GM18519 (cell line): Measurements from ENCODE around the gene MRM3.
"Not testable (repeated sequence)": the region's sequence is repeated elsewhere in the genome, so short reads cannot be mapped to it uniquely, and the experiment has no call there.

Source experiments
- ATAC-seq: cut with Tn5 transposase; IDR thresholded peaks from one replicate; pipeline ENCODE4 v1.9.1; 2021; ENCODE audit warnings: mild to moderate bottlenecking, moderate library complexity; ENCODE audit not compliant: unreplicated experiment, low FRiP score

Gene MRM3

DNA sequence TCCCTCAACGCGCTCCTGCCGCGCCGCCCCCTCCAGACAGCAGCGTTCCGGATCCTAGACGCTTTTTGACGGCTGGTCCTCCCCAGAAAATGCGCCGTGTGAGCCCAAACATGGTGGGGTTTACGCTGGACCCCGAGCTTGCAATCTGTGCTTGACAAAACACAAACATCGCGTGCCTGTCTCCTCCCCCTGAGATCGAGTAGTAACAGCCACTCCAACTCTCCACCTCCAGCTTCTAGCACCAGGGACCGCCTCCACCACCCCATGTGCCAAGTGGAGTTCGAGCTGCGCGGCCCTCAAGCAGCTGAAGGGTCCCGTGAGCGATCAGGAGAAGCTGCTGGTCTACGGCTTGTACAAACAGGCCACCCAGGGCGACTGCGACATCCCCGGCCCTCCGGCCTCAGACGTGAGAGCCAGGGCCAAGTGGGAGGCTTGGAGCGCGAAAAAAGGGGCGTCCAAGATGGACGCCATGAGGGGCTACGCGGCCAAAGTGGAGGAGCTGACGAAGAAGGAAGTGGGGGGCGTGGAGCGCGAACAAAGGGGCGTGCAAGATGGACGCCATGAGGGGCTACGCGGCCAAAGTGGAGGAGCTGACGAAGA is 29.4 kb upstream of the MRM3 start:
- no peak for ATAC-seq

GRCh38 chr17:753418-753817 is 28.7 kb upstream of the MRM3 start:
- ATAC-seq: no peak

DNA sequence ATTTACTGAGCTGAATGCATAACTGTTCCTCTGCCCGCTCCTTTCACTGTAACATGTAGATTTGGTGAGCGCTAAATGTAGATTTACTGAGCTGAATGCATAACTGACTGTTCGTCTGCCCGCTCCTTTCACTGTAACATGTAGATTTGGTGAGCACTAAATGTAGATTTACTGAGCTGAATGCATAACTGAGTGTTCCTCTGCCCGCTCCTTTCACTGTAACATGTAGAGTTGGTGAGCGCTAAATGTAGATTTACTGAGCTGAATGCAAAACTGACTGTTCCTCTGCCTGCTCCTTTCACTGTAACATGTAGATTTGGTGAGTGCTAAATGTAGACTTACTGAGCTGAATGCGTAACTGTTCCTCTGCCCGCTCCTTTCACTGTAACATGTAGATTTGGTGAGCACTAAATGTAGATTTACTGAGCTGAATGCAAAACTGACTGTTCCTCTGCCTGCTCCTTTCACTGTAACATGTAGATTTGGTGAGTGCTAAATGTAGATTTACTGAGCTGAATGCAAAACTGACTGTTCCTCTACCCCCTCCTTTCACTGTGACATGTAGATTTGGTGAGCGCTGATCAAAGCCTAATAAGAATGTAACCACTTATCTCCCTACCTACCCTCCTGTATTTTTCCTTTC is 26.7 kb upstream of the MRM3 start:
- not testable (repeated sequence) for ATAC-seq

DNA sequence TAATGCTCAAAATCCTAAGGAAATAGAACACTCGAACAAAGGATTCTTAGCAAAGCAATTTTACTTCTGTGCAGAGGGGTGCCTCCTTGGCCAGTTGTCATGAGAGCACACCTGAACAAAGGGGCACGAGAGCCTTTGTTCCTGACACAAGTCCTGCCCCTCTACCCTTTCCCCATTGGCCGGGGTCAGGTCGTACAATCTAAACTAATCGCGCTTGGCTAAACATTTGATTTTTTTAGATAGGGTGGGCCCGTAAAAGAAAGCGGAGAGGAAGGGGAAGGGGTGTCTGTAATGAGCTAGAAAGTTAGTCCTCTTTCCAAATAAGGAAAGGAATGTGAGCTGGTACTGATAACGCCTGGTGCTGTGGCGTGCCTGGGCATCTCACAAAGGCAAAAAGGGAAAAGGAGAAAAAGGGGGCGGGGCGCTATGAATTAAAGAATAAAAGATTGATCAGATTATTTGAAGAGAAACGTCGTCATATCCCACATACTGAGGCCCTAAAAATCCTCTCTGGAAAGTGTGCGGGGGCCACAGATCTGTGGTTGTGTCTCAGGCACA is 26.1 kb upstream of the MRM3 start:
- ATAC-seq: not testable (repeated sequence)

DNA sequence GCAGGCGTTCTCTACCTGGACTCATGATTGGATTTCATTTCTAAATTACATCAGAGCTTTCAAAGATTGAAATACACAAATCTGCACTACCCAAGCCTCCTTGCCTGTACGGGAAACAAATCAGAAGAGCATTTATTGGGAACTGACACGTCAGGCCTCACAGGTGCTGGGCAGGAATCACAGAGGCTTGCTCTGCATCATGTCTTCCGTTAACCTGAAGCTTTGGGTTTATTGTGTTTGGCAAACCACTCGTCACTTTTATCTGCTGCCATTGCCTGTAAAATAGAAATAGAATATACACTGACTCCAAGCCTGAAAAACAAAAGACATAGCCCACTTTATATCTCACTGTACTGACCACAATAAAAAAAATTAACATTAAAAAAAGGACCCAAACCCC is 22.2 kb upstream of the MRM3 start:
- ATAC-seq: no peak

DNA sequence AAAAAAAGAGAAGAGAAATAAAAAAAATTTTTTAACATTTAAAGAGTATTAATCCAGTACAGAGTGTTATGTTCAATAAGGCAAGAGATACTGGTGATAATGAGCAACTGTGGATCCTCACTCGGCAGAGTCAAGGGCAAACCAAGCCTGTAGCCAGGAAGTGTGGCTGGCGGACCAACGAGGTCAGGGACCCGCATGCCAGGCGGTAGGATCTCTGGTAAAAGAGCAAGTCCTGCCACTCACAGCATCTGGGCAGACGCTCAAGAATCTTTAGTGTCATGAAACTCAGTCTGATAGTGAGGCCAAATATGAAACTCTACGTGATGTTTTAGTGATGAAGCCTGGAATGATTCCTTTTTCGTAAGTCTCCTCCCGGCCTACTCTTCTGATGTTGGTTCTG is 21.8 kb upstream of the MRM3 start:
- no peak for ATAC-seq

GRCh38 chr17:767076-767475 is 15.1 kb upstream of the MRM3 start:
- ATAC-seq: no peak

- ATAC-seq: no peak
Measured at GRCh38 chr17:773016-773415, 9.1 kb upstream of the MRM3 start.

DNA sequence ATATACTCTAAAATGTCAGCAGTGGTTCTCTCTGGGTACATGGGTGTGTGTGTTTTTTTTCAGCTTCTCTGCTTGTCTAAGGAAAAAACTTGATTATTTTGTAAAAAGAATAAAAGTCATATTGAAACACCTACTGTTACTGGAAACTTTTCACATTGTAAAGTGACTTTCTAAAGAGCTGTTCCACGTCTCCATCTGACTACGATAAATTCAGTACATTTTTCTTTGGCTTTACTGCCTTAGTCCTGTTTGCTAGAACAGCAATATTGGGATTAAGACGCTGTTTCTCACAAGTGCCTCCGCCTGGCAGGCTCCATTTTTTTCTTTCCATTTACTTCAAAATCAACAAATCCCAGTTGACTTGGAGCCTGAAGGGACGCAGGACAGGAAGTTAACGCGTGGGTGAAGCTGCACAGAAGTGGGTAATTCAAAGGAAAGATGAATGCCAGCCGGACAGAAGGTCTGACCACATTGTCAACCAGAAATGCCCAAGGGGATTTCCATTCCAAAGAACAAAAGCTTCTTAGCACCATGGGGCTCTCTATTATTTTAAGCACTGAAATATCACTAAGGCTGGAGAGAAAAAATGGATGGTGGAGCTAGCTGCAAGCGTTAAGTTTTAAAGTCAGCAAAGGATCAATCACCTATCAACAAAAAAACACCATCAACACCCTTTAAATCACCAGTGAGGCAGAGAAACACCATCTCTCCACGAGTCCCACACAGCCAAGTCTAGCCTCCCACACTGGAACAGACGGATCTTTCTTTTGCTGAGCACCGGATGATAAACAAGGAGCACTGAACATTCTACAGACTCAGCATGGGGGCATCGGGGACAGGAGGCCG is 8.5 kb upstream of the MRM3 start:
- no peak for ATAC-seq

DNA sequence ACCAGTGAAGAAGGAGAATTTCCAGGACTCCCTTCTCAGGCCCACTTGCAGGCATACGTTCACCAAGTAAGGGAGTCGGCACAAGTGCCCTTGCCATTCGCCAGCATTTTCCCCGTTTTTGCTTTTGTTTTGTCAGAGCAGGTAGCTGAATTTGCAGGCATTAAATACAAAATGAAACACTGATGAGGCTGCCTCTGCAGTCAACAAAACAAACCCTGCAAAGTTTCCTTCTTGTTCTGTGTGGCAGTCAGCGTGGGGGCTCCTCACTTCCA is 7.9 kb upstream of the MRM3 start:
- ATAC-seq: no peak

DNA sequence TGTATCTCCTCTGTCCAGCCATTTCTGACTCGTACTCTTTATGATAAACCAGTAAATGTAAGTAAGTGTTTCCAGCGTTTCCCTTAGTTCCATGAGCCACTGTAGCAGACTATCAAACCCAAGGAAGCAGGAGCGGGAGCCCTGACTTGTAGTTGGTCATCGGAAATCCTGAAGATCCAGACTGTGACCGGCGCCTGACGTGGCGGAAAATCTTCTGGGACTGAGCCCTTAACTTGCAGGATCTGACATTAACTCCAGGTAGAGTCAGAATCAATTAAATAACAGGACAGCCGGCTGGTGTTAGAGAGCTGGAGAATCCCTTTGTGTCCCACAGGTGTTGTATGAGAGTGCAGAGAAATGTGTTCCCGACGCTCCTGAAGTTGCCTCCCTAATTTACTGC is 4.1 kb upstream of the MRM3 start:
- no peak for ATAC-seq

GRCh38 chr17:784143-784542 is 2.0 kb downstream of the MRM3 start:
- ATAC-seq: no peak

DNA sequence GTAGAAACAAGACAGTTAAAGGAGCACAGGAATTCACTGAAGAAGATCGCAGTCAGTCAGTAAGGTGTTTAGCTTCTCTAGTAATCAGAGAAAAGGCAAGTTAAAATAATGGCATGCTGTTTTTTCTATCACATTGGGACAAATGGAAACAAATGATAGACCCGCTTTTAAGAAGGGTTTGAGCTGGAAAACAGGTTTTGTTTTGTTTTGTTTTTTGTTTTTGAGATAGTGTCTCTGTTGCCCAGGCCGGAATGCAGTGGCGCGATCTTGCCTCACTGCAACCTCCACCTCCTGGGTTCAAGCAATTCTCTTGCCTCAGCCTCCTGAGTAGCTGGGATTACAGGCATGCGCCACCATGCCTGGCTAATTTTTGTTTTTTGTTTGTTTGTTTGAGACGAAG is 3.7 kb downstream of the MRM3 start:
- ATAC-seq: not testable (repeated sequence)

DNA sequence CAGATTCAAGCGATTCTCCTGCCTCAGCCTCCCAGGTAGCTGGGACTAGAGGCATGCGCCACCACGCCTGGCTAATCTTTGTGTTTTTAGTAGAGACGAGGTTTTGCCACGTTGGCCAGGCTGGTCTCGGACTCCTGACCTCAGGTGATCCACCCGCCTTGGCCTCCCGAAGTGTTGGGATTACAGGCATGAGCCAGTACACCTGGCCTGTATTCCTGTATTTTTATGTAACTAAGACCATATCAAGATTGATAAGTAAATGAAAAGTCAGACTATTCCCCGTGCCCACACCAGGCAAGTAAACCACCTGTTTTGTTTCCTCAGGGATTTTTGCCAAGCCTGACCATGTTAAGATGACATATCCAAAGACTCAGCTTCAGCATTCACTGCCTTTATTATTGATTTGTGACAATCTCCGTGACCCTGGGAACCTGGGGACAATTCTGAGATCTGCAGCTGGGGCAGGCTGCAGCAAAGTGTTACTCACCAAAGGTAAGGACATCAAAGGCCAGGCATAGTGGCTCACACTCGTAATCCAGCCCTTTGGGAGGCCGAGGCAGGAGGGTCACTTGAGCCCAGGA is 5.6 kb downstream of the MRM3 start:
- no peak for ATAC-seq

- no peak for ATAC-seq
Measured at GRCh38 chr17:788551-788950, 6.4 kb downstream of the MRM3 start.

GRCh38 chr17:789160-789840 is 7.1 kb downstream of the MRM3 start:
- no peak for ATAC-seq

DNA sequence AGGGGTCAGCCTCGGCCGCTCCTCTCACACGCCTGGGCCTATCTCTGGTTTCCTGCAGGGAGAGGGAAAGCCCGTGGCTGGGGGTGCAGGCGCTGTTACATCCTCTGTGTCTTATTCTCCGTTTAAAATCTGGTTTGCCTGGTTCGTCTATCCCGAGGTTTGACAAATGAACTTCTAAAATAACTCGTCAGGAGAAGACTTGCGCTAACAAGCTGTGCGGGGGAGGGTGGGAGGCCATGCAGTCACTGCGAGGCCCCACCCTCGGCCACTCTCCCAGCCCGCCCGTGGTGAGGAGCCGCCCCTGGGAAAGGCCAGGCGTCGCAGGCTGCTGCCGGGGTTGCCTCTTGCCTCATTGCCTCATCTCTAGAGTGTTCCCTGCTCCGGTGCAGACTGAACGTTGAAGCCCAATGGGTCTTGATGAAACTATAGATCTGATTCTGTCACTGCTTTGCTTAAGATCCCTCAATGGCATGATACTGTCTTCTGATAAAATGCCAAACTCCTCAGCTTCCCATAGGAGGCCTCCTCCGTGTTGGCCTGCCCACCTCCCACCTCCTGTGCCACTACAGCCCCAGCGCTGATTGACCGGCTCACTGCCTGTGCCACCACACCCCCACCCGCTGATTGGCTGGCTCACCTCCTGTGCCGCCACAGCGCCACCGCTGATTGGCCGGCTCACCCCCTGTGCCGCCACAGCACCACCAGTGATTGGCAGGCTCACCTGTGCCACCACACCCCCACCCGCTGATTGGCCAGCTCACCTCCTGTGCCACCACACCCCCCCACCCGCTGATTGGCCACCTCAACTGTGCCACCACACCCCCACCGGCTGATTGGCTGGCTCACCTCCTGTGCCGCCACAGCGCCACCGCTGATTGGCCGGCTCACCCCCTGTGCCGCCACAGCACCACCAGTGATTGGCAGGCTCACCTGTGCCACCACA is 8.0 kb downstream of the MRM3 start:
- ATAC-seq: not testable (repeated sequence)

- ATAC-seq: not testable (repeated sequence)
Measured at GRCh38 chr17:790874-791247, 8.7 kb downstream of the MRM3 start.

DNA sequence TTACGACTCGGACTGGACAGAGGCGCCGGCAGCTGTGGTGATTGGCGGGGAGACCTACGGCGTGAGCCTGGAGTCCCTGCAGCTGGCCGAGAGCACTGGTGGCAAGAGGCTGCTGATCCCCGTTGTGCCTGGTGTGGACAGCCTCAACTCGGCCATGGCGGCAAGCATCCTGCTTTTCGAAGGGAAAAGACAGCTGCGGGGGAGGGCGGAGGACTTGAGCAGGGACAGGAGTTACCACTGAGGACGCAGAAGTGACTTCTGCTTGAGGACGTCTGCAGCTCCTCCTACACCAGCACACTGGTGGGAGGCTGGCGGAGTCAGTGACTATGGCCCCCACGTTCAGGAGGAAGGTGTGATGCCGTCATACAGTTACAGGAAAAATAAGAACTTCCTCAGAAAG is 9.7 kb downstream of the MRM3 start:
- ATAC-seq: no peak

DNA sequence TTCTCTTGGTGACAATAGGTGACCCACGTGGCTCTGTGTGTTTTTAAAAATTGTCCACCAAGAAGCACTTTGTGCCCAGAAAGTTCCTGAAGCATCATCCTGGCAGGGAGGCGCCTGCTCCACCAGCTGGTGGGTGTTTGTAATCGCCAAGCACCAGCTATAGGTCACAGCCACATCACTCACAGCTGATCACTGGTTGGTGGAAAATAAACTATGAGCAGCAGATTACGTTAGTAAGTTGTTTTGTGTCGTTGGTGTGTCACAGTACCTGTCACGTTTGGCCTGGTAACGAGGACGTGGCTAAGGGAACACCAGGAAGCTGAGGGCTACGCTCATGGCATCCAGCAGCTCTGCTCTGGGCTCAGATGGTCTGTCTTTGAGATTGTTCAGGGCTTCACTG is 10.1 kb downstream of the MRM3 start:
- ATAC-seq: no peak
